HepG2 (cell line): ENCODE results near the gene WNT16. TPM values are rescaled to one million over a fixed set of nuclear protein-coding genes. Genes with fewer than 3 reads are reported as not detected.

Experiments
- ATAC-seq: fragments of 200-7000 bp; cut with Tn5 transposase; 3 replicates; pipeline ENCODE4 v1.9.1; 2020; ENCODE audit warnings: mild to moderate bottlenecking, moderate library complexity
- BruUV-seq: library from RNA; stranded (reverse); fragments of 400-500 nt; replicated peaks from 2 replicates; lab custom pipeline; 2021; lab: Mats Ljungman, UMichigan
- CTCF ChIA-PET: fragments of 300-600 bp; formaldehyde crosslinking; extraction: SDS; loops from one replicate; lab custom pipeline; 2021; ENCODE audit warnings: low total read pairs, inconsistent platforms, low intra/inter-chr PET ratio; lab: Yijun Ruan, JAX
- POLR2A ChIA-PET: fragments of 350-600 bp; sonication (Branson Sonifier 250); formaldehyde crosslinking; loops from one replicate; lab custom pipeline; 2020; ENCODE audit warnings: antibody characterized with exemption, inconsistent platforms; lab: Yijun Ruan, JAX
- DNase-seq: peaks from one replicate; pipeline ENCODE4 v3.0.0-alpha.2; 2015; ENCODE audit warnings: low spot score
- FAIRE-seq: peaks from 3 replicates; lab custom pipeline; 2011; peaks lifted over from hg19 to GRCh38; lab: Jason Lieb, UNC
- H2AFZ ChIP-seq: one replicate; pipeline ENCODE4 v1.6.1; 2011; ENCODE audit warnings: low read length, inconsistent platforms
- H3K27ac ChIP-seq: fragments of 300-600 bp; 3 replicates; pipeline ENCODE4 v1.8.0; 2011; ENCODE audit warnings: mixed run types, mild to moderate bottlenecking, mixed read lengths, low read length, inconsistent platforms; ENCODE audit not compliant: insufficient read depth; ENCODE audit errors: extremely low read length
- H3K27me3 ChIP-seq, 2 experiments: fragments of 200-600 bp in 1 of 2; 2 replicates in 1 of 2; 3 replicates in 1 of 2; pipeline versions ENCODE4 v1.6.0 to v1.8.0; 2011; ENCODE audit warnings: low read length in 2 of 2, mild to moderate bottlenecking in 2 of 2, moderate library complexity in 2 of 2, inconsistent platforms in 1 of 2; ENCODE audit not compliant: insufficient read depth in 2 of 2, control insufficient read depth in 1 of 2
- H3K36me3 ChIP-seq, 2 experiments: fragments of 200-600 bp in 1 of 2; replicated peaks in 1 of 2; 2 replicates in 1 of 2; 3 replicates in 1 of 2; pipeline versions ENCODE4 v1.5.1 to v1.8.0; 2011; ENCODE audit warnings: low read length in 2 of 2, inconsistent platforms in 1 of 2; ENCODE audit not compliant: insufficient read depth in 2 of 2, control insufficient read depth in 1 of 2
- H3K4me1 ChIP-seq: 2 replicates; pipeline ENCODE4 v1.5.1; 2012; ENCODE audit warnings: low read length, inconsistent platforms; ENCODE audit not compliant: insufficient read depth
- H3K4me2 ChIP-seq: 2 replicates; pipeline ENCODE4 v1.6.0; 2011; ENCODE audit warnings: low read depth, low read length, inconsistent platforms
- H3K4me3 ChIP-seq, 3 experiments: fragments of 200-600 bp in 1 of 3; sonication (generic), shearing (Covaris generic) in 1 of 3; replicated peaks in 1 of 3; 2 replicates each; pipeline ENCODE4 v1.5.1; 2011 to 2016; ENCODE audit warnings: low read length in 3 of 3, inconsistent platforms in 2 of 3, low read depth in 2 of 3, mild to moderate bottlenecking in 2 of 3, control low read depth in 1 of 3, mixed read lengths in 1 of 3; ENCODE audit not compliant: insufficient read depth in 1 of 3
- H3K79me2 ChIP-seq: one replicate; pipeline ENCODE4 v1.6.1; 2011; ENCODE audit warnings: low read length, inconsistent platforms; ENCODE audit not compliant: insufficient read depth
- H3K9ac ChIP-seq: 2 replicates; pipeline ENCODE4 v1.6.0; 2011; ENCODE audit warnings: mild to moderate bottlenecking, low read depth, low read length, inconsistent platforms; ENCODE audit not compliant: insufficient read depth
- H3K9me3 ChIP-seq: 2 replicates; pipeline ENCODE4 v1.5.1; 2012; ENCODE audit warnings: mild to moderate bottlenecking, low read length
- H4K20me1 ChIP-seq: 2 replicates; pipeline ENCODE4 v1.6.0; 2011; ENCODE audit warnings: inconsistent platforms, mild to moderate bottlenecking, low read length, moderate library complexity; ENCODE audit not compliant: insufficient read depth
- ADNP ChIP-seq: sonication (generic); formaldehyde crosslinking; IDR thresholded peaks from 2 replicates; pipeline ENCODE4 v1.4.0; 2020; ENCODE audit warnings: missing genetic modification reagents
- CENPT ChIP-seq: sonication (generic); formaldehyde crosslinking; IDR thresholded peaks from 2 replicates; pipeline ENCODE4 v1.8.0; 2022; ENCODE audit warnings: low read depth, mild to moderate bottlenecking, moderate library complexity, missing genetic modification reagents
- CTCF ChIP-seq: sonication (generic); formaldehyde crosslinking; IDR thresholded peaks from 2 replicates; pipeline ENCODE4 v1.5.0; 2020; ENCODE audit warnings: mild to moderate bottlenecking, missing genetic modification reagents, moderate library complexity
- MNT ChIP-seq: fragments of 450-650 bp; IDR thresholded peaks from 2 replicates; pipeline ENCODE4 v1.6.1; 2016
- MYC ChIP-seq: sonication (generic); formaldehyde crosslinking; IDR thresholded peaks from 2 replicates; pipeline ENCODE4 v1.9.0; 2021; ENCODE audit warnings: missing genetic modification reagents, borderline replicate concordance
- STAG1 ChIP-seq: sonication (generic); formaldehyde crosslinking; IDR thresholded peaks from 2 replicates; pipeline ENCODE4 v1.4.0; 2020; ENCODE audit warnings: missing genetic modification reagents
- THAP7 ChIP-seq: sonication (generic); formaldehyde crosslinking; IDR thresholded peaks from 2 replicates; pipeline ENCODE4 v1.8.1; 2023; ENCODE audit warnings: mild to moderate bottlenecking, missing genetic modification reagents
- WGBS: methylation state at CpG from one replicate; pipeline ENCODE4 v1.1.6; 2017; ENCODE audit warnings: low lambda C conversion rate; 5-methylcytosine and 5-hydroxymethylcytosine counted together
- in situ Hi-C: cut with HindIII; loops from 2 replicates; pipeline ENCODE4 v1.10.0; 2017; ENCODE audit warnings: low pct_unique_long_range_greater_than_20kb; ENCODE audit not compliant: extremely low pct_ligation_motif_present
- intact Hi-C: fragments of 100-400 bp; cut with micrococcal nuclease; formaldehyde crosslinking; loops from one replicate; pipeline ENCODE4 v1.10.0; 2022; ENCODE audit not compliant: unreplicated experiment
- polyA plus RNA-seq, 8 experiments: library from polyadenylated mRNA; depleted of rRNA in 3 of 8; stranded (reverse) in 7 of 8; unstranded in 1 of 8; fragments of >200 nt; fragmentation: Illumina TruSeq in 4 of 8; extraction: Trizol in 4 of 8; gene quantifications; 2 replicates each; pipeline versions ENCODE4 v1.2.1 to v1.2.3, GENCODE V29; 2011 to 2016; ENCODE audit warnings: low read depth in 4 of 8, missing spikeins in 1 of 8, mixed read lengths in 1 of 8; ENCODE audit not compliant: insufficient read depth in 1 of 8
- total RNA-seq, 5 experiments: library from RNA; depleted of rRNA; stranded (reverse); fragments of >200 nt; fragmentation: Illumina TruSeq; extraction: Trizol; gene quantifications; 2 replicates each; pipeline ENCODE4 v1.2.3, GENCODE V29; 2016; ENCODE audit warnings: low read depth in 1 of 5

WNT16 gene
- total and polyA plus RNA-seq, 2 of the 13 experiments (the other 11 are each of a cell fraction or from before 2014, with no cell fraction given), result not detected

- no peak overlapping the region for H3K9ac ChIP-seq
- ChIA-PET POLR2A (no interaction called here), CTCF (no interaction called here)
- no peak overlapping the region for H3K27ac ChIP-seq
- H3K4me3 ChIP-seq, result no peak overlapping the region
- no peaks in the 10 kb centered on the region for H3K36me3 ChIP-seq
- in situ Hi-C loops, result no loop called here
- intact Hi-C loops, result no loop called here
- no peaks in the 10 kb centered on the region for H3K79me2 ChIP-seq
- no peaks in the 10 kb centered on the region for H4K20me1 ChIP-seq
- 2% methylated on average over 3 of the region's 3 CpGs for WGBS
- H3K4me2 ChIP-seq, result no peak overlapping the region
- TF ChIP-seq STAG1 (peak; percentile 16), CTCF (CRISPR knock-in tag) (peak; percentile 25; the same call in 1 of the 2 replicates), CENPT (CRISPR knock-in tag) (no peak), MYC (no peak)
- FAIRE-seq (no peak), ATAC-seq (peak; percentile 55), DNase-seq (no peak)
- H3K9me3 ChIP-seq, result no peaks in the 10 kb centered on the region
- no peaks in the 10 kb centered on the region for H3K4me1 ChIP-seq
- no TSS peak for BruUV-seq
- no peak overlapping the region for H2AFZ ChIP-seq
- peaks cover 0 to 18% of the 10 kb centered on the region in 2 experiments; a peak in 1 of 5 replicates for H3K27me3 ChIP-seq
Measured at GRCh38 chr7:121337398-121337797, 8.6 kb downstream of the WNT16 start.

GRCh38 chr7:121339082-121339481 is 10.3 kb downstream of the WNT16 start:
- TF ChIP-seq ADNP (CRISPR knock-in tag) (no peak), THAP7 (no peak), MNT (peak; percentile 63)
- ATAC-seq (no peak), FAIRE-seq (no peak), DNase-seq (no peak)
- H2AFZ ChIP-seq, result no peak overlapping the region
- intact Hi-C loops, result no loop called here
- no peaks in the 10 kb centered on the region for H3K9me3 ChIP-seq
- WGBS, result 21% methylated on average over 3 of the region's 5 CpGs
- no peak overlapping the region for H3K9ac ChIP-seq
- no peaks in the 10 kb centered on the region for H3K4me1 ChIP-seq
- no peaks in the 10 kb centered on the region for H4K20me1 ChIP-seq
- POLR2A ChIA-PET, result no interaction called here
- CTCF ChIA-PET, result no interaction called here
- H3K27ac ChIP-seq, result no peak overlapping the region
- in situ Hi-C loops, result no loop called here
- no peak overlapping the region for H3K4me3 ChIP-seq
- peaks cover 0 to 18% of the 10 kb centered on the region in 2 experiments; a peak in 1 of 5 replicates for H3K27me3 ChIP-seq
- no TSS peak for BruUV-seq
- no peaks in the 10 kb centered on the region for H3K79me2 ChIP-seq
- no peaks in the 10 kb centered on the region for H3K36me3 ChIP-seq
- no peak overlapping the region for H3K4me2 ChIP-seq
